ENCODE data around the gene ATP4A.

- TF ChIP-seq, protein P1, sequence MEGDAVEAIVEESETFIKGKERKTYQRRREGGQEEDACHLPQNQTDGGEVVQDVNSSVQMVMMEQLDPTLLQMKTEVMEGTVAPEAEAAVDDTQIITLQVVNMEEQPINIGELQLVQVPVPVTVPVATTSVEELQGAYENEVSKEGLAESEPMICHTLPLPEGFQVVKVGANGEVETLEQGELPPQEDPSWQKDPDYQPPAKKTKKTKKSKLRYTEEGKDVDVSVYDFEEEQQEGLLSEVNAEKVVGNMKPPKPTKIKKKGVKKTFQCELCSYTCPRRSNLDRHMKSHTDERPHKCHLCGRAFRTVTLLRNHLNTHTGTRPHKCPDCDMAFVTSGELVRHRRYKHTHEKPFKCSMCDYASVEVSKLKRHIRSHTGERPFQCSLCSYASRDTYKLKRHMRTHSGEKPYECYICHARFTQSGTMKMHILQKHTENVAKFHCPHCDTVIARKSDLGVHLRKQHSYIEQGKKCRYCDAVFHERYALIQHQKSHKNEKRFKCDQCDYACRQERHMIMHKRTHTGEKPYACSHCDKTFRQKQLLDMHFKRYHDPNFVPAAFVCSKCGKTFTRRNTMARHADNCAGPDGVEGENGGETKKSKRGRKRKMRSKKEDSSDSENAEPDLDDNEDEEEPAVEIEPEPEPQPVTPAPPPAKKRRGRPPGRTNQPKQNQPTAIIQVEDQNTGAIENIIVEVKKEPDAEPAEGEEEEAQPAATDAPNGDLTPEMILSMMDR (IDR thresholded peaks at IDR 0.05; ENCODE audit: insufficient read depth, low read depth, low read length), result no peak
- no peak for TF ChIP-seq EZH2 (IDR thresholded peaks at IDR 0.05; ENCODE audit: insufficient read depth, low read length)
Observed at GRCh38 chr19:35561436-35561835, 2.0 kb downstream of the ATP4A start.
